ENCODE measurements around the gene ALOX12B. TPM values are rescaled to one million over a fixed set of nuclear protein-coding genes. Genes with fewer than 3 reads are reported as not detected.

ALOX12B gene
- total and polyA plus RNA-seq, 4 donors: not detected

DNA sequence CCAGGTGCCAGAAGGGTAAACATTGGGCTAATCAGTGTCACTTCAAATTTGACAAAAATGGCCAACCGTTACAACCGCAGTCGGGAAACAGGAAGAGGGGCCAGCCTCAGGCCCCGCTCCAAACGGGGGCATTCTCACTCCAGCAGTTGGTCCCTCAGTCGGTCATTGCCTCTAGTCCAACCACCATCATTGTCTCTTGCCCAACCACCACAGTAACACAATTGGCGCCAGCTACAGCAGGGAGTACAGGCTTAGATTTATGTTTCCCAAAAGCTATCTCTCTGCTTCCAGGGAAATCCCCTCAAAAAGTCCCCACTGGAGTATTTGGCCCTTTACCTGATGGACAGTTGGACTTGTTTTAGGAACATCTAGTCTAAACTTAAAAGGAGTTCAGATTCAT is 28.4 kb downstream of the ALOX12B start:
- WGBS: 3% methylated on average over 7 of the region's 7 CpGs
- Histone ChIP-seq H3K27me3 (ENCODE audit: control insufficient read depth in 4 of 4, insufficient read depth in 4 of 4, low read length in 3 of 4) (peaks cover 0 to 21% (median 5%) of the 10 kb centered on the region in 4 donors), H3K9ac (ENCODE audit: low read depth in 1 of 2, low read length in 2 of 2) (no peak overlapping the region), H3K27ac (ENCODE audit: low read depth in 1 of 2, low read length in 2 of 2) (no peak overlapping the region), H3K4me3 (ENCODE audit: low read depth in 1 of 3, low read length in 3 of 3) (no peak overlapping the region), H3K4me1 (ENCODE audit: control insufficient read depth in 4 of 4, insufficient read depth in 4 of 4, low read length in 3 of 4) (peaks cover 0 to 24% (median 16%) of the 10 kb centered on the region in 4 donors), H3K9me3 (ENCODE audit: control insufficient read depth in 4 of 4, low read length in 3 of 4) (no peaks in the 10 kb centered on the region), H3K36me3 (ENCODE audit: control insufficient read depth in 4 of 4, insufficient read depth in 3 of 4, low read depth in 1 of 4, low read length in 3 of 4) (no peaks in the 10 kb centered on the region)
- TF ChIP-seq GABPA (IDR thresholded peaks at IDR 0.05 in 1 of 2, conservative IDR thresholded peaks at IDR 0.05 in 1 of 2) (no peak), TAF1 (conservative IDR thresholded peaks at IDR 0.05) (no peak), NR2F2 (IDR thresholded peaks at IDR 0.05) (no peak), RXRA (IDR thresholded peaks at IDR 0.05) (no peak), SP1 (IDR thresholded peaks at IDR 0.05) (peak; percentile 22), FOXA2 (IDR thresholded peaks at IDR 0.05) (no peak), YY1 (IDR thresholded peaks at IDR 0.05) (peak; percentile 30), EGR1 (IDR thresholded peaks at IDR 0.05; ENCODE audit: low read depth in 2 of 2) (no peak), HNF4A (conservative IDR thresholded peaks at IDR 0.05) (no peak), FOXA1 (IDR thresholded peaks at IDR 0.05) (no peak), HNF4G (IDR thresholded peaks at IDR 0.05) (no peak), RAD21 (IDR thresholded peaks at IDR 0.05) (no peak)
- TF ChIP-seq, protein P1, sequence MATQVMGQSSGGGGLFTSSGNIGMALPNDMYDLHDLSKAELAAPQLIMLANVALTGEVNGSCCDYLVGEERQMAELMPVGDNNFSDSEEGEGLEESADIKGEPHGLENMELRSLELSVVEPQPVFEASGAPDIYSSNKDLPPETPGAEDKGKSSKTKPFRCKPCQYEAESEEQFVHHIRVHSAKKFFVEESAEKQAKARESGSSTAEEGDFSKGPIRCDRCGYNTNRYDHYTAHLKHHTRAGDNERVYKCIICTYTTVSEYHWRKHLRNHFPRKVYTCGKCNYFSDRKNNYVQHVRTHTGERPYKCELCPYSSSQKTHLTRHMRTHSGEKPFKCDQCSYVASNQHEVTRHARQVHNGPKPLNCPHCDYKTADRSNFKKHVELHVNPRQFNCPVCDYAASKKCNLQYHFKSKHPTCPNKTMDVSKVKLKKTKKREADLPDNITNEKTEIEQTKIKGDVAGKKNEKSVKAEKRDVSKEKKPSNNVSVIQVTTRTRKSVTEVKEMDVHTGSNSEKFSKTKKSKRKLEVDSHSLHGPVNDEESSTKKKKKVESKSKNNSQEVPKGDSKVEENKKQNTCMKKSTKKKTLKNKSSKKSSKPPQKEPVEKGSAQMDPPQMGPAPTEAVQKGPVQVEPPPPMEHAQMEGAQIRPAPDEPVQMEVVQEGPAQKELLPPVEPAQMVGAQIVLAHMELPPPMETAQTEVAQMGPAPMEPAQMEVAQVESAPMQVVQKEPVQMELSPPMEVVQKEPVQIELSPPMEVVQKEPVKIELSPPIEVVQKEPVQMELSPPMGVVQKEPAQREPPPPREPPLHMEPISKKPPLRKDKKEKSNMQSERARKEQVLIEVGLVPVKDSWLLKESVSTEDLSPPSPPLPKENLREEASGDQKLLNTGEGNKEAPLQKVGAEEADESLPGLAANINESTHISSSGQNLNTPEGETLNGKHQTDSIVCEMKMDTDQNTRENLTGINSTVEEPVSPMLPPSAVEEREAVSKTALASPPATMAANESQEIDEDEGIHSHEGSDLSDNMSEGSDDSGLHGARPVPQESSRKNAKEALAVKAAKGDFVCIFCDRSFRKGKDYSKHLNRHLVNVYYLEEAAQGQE (IDR thresholded peaks at IDR 0.05): no peak
- TF ChIP-seq, protein P2, sequence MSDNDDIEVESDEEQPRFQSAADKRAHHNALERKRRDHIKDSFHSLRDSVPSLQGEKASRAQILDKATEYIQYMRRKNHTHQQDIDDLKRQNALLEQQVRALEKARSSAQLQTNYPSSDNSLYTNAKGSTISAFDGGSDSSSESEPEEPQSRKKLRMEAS (IDR thresholded peaks at IDR 0.05): no peak
- TF ChIP-seq, protein P3, sequence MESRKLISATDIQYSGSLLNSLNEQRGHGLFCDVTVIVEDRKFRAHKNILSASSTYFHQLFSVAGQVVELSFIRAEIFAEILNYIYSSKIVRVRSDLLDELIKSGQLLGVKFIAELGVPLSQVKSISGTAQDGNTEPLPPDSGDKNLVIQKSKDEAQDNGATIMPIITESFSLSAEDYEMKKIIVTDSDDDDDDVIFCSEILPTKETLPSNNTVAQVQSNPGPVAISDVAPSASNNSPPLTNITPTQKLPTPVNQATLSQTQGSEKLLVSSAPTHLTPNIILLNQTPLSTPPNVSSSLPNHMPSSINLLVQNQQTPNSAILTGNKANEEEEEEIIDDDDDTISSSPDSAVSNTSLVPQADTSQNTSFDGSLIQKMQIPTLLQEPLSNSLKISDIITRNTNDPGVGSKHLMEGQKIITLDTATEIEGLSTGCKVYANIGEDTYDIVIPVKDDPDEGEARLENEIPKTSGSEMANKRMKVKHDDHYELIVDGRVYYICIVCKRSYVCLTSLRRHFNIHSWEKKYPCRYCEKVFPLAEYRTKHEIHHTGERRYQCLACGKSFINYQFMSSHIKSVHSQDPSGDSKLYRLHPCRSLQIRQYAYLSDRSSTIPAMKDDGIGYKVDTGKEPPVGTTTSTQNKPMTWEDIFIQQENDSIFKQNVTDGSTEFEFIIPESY (IDR thresholded peaks at IDR 0.05): no peak
- TF ChIP-seq, protein P4, sequence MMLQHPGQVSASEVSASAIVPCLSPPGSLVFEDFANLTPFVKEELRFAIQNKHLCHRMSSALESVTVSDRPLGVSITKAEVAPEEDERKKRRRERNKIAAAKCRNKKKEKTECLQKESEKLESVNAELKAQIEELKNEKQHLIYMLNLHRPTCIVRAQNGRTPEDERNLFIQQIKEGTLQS (IDR thresholded peaks at IDR 0.05): no peak
- DNase-seq (ENCODE audit: low spot score): no peak

DNA sequence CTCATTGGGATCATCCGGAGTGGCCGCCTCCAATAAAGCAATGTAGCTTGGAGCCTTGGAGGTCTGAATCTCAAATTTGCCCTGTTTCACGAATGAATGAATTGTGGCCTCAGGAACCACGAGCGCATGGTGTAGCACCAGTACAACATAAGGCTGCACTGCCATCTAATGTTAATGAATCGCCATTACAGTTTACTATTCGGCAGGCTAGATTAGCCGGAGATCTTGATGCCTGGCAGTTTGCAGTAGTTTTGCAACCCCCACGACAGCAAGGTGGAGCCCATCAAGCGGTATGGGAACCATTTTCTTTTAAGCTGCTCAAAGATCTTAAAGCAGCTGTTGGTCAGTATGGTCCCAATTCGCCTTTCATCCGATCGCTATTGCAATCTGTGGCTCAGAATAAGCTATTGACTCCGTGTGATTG is 29.8 kb downstream of the ALOX12B start:
- WGBS: 4% methylated on average over 14 of the region's 14 CpGs
- Histone ChIP-seq H3K4me3 (ENCODE audit: low read depth in 1 of 3, low read length in 3 of 3) (no peak overlapping the region), H3K27me3 (ENCODE audit: control insufficient read depth in 4 of 4, insufficient read depth in 4 of 4, low read length in 3 of 4) (peaks cover 0 to 18% (median 5%) of the 10 kb centered on the region in 4 donors)

More for the DNA sequence above, 29.8 kb downstream of the ALOX12B start:
- peak; percentile 34 for DNase-seq (ENCODE audit: low spot score)
- H3K36me3 ChIP-seq (ENCODE audit: control insufficient read depth in 4 of 4, insufficient read depth in 3 of 4, low read depth in 1 of 4, low read length in 3 of 4): no peaks in the 10 kb centered on the region
- no peaks in the 10 kb centered on the region for H3K9me3 ChIP-seq (ENCODE audit: control insufficient read depth in 4 of 4, low read length in 3 of 4)
- H3K4me1 ChIP-seq (ENCODE audit: control insufficient read depth in 4 of 4, insufficient read depth in 4 of 4, low read length in 3 of 4): peaks cover 0 to 24% (median 16%) of the 10 kb centered on the region in 4 donors
- H3K9ac ChIP-seq (ENCODE audit: low read depth in 1 of 2, low read length in 2 of 2): no peak overlapping the region
- TF ChIP-seq HNF4A (conservative IDR thresholded peaks at IDR 0.05) (peak in 1 of 2 donors; percentile 5), RAD21 (IDR thresholded peaks at IDR 0.05) (peak; percentile 93 to 96), HNF4G (IDR thresholded peaks at IDR 0.05) (no peak), SP1 (IDR thresholded peaks at IDR 0.05) (no peak)
- TF ChIP-seq, protein P5, sequence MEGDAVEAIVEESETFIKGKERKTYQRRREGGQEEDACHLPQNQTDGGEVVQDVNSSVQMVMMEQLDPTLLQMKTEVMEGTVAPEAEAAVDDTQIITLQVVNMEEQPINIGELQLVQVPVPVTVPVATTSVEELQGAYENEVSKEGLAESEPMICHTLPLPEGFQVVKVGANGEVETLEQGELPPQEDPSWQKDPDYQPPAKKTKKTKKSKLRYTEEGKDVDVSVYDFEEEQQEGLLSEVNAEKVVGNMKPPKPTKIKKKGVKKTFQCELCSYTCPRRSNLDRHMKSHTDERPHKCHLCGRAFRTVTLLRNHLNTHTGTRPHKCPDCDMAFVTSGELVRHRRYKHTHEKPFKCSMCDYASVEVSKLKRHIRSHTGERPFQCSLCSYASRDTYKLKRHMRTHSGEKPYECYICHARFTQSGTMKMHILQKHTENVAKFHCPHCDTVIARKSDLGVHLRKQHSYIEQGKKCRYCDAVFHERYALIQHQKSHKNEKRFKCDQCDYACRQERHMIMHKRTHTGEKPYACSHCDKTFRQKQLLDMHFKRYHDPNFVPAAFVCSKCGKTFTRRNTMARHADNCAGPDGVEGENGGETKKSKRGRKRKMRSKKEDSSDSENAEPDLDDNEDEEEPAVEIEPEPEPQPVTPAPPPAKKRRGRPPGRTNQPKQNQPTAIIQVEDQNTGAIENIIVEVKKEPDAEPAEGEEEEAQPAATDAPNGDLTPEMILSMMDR (IDR thresholded peaks at IDR 0.05; ENCODE audit: low read depth, low read length, missing input control): peak; percentile 87
- TF ChIP-seq, protein P2 (IDR thresholded peaks at IDR 0.05): peak; percentile 44
- H3K27ac ChIP-seq (ENCODE audit: low read depth in 1 of 2, low read length in 2 of 2): no peak overlapping the region

Measured in liver (tissue), 9 donors.